Right lobe of liver (tissue), 6 donors: Measurements from ENCODE around the gene ANKRD33. TPM values are rescaled to one million over a fixed set of nuclear protein-coding genes. Genes with fewer than 3 reads are reported as not detected.

Source experiments
- ATAC-seq, 4 donors: fragments of 200-7000 bp; cut with Tn5 transposase; one replicate each; pipeline ENCODE4 v1.9.1; 2020; ENCODE audit warnings: mild to moderate bottlenecking in 4 of 4, moderate library complexity in 4 of 4
- DNase-seq, 3 donors: peaks; one replicate each; pipeline ENCODE4 v3.0.0-alpha.2; 2020
- H3K27ac ChIP-seq, 3 donors: fragments of 200-600 bp; one replicate each; pipeline ENCODE4 v1.8.0; 2022
- H3K27me3 ChIP-seq, 2 donors: fragments of 200-600 bp; one replicate each; pipeline ENCODE4 v1.8.0; 2022
- H3K36me3 ChIP-seq, 4 donors: fragments of 200-600 bp; sonication (generic) in 1 of 4; one replicate each; pipeline versions ENCODE4 v1.5.1 to v1.8.0; 2017 to 2022; ENCODE audit warnings: control low read depth in 1 of 4
- H3K4me1 ChIP-seq, 4 donors: fragments of 200-600 bp; sonication (generic) in 1 of 4; one replicate each; pipeline versions ENCODE4 v1.5.1 to v1.8.0; 2017 to 2022; ENCODE audit warnings: control low read depth in 1 of 4
- H3K4me3 ChIP-seq, 3 donors: fragments of 200-600 bp; one replicate each; pipeline ENCODE4 v1.8.0; 2022
- H3K9me3 ChIP-seq, 4 donors: fragments of 200-600 bp; sonication (generic) in 1 of 4; one replicate each; pipeline versions ENCODE4 v1.5.1 to v1.8.0; 2017 to 2022; ENCODE audit warnings: control low read depth in 1 of 4
- POLR2A ChIP-seq: fragments of 450-650 bp; IDR thresholded peaks from one replicate; pipeline ENCODE4 v1.6.1; 2017; ENCODE audit warnings: antibody characterized with exemption, mild to moderate bottlenecking
- WGBS: methylation state at CpG from one replicate; pipeline ENCODE4 v1.1.6; 2018; ENCODE audit warnings: low coverage, low lambda C conversion rate; ENCODE audit not compliant: insufficient coverage; ENCODE audit errors: missing lambda C conversion rate; 5-methylcytosine and 5-hydroxymethylcytosine counted together
- intact Hi-C, 2 donors: fragments of 100-400 bp; cut with DNase I; formaldehyde crosslinking; loops; one replicate each; pipeline versions ENCODE4 v1.11.2 to v1.14.1; 2022
- total RNA-seq, 6 experiments: library from RNA; depleted of rRNA in 2 of 6; stranded (reverse); fragments of >200 nt in 2 of 6; fragmentation: NEBNext Ultra II Directional in 3 of 6; extraction: Animal tissue kit (Norgen Biotek cat#: 25700) in 3 of 6; gene quantifications; one replicate each; pipeline versions ENCODE4 v1.1.0 to v1.2.4, GENCODE V29; 2016 to 2023
- TF ChIP-seq, protein P1 (sequence below), 4 donors: fragments of 200-600 bp in 3 of 4; fragments of 450-650 bp in 1 of 4; IDR thresholded peaks; one replicate each; pipeline versions ENCODE4 v1.5.1 to v1.8.0; 2016 to 2022; ENCODE audit warnings: antibody characterized with exemption in 4 of 4, mild to moderate bottlenecking in 2 of 4
- donor health status: DM: no; HTN: yes; CAD: no.
- donor health status: DM: no; HTN: no; CAD: no.
- donor health status: DM: no; HTN: no; CAD: no.
- donor health status: DM: no; HTN: yes; CAD: no.
- donor health status: DM: no; HTN: yes; CAD: no.

The ANKRD33 gene
- total RNA-seq, 6 experiments from 2014 or later: 1.1 to 10.5 (median 2.1) TPM; not detected in 3

DNA sequence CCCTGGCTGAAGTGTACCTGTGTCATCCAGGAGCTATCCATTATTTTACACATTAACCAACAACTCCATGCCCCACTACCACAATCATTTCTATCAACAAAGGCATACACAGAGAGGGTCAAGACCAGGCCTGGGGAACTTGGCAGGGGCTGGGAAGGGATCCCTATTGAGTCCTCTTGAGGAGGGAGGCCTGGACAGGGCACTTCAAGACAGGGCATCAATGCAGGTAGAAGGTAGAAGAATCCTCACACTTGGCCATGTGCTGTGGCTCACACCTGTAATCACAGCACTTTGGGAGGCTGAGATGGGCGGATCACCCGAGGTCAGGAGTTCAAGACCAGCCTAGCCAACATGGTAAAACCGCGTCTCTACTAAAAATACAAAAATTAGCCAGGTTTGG, 13.4 kb upstream of the ANKRD33 start:
- Histone ChIP-seq H3K9me3 (no peaks in the 10 kb centered on the region), H3K4me3 (no peak overlapping the region), H3K4me1 (no peaks in the 10 kb centered on the region), H3K27me3 (no peaks in the 10 kb centered on the region), H3K27ac (no peak overlapping the region), H3K36me3 (no peaks in the 10 kb centered on the region)
- intact Hi-C loops: loop anchor here in 1 of 2 donors (10.0 kb wide), 1 partner anchor 50 kb away; no protein-coding TSS in a partner anchor
- WGBS: 100% methylated on average over 2 of the region's 4 CpGs
- TF ChIP-seq POLR2A: no peak
- TF ChIP-seq, protein P1, sequence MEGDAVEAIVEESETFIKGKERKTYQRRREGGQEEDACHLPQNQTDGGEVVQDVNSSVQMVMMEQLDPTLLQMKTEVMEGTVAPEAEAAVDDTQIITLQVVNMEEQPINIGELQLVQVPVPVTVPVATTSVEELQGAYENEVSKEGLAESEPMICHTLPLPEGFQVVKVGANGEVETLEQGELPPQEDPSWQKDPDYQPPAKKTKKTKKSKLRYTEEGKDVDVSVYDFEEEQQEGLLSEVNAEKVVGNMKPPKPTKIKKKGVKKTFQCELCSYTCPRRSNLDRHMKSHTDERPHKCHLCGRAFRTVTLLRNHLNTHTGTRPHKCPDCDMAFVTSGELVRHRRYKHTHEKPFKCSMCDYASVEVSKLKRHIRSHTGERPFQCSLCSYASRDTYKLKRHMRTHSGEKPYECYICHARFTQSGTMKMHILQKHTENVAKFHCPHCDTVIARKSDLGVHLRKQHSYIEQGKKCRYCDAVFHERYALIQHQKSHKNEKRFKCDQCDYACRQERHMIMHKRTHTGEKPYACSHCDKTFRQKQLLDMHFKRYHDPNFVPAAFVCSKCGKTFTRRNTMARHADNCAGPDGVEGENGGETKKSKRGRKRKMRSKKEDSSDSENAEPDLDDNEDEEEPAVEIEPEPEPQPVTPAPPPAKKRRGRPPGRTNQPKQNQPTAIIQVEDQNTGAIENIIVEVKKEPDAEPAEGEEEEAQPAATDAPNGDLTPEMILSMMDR (IDR thresholded peaks at IDR 0.05): no peak
- ATAC-seq: no peak
- DNase-seq: peak in 1 of 3 donors; percentile 10

DNA sequence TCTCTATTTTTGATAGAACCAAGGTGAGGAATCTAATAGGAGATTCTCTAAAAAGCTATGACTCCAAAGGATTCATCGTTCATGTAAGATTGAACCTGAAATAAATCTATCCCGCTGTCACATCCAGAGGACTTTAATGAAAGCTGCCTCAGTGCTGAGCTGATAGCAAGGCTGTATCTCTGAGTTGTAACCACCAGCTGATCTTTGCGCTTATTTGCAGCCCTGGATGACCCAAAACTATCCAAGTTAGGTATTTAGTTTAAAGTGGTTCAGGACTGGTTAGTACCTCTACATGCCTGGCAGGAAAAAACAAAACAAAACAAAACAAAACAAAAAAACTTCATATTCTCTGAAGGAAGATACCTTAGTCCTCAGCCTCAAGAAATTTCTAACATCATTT, 8.8 kb upstream of the ANKRD33 start:
- Histone ChIP-seq H3K4me1 (no peaks in the 10 kb centered on the region), H3K36me3 (no peaks in the 10 kb centered on the region), H3K27ac (no peak overlapping the region), H3K27me3 (no peaks in the 10 kb centered on the region), H3K9me3 (no peaks in the 10 kb centered on the region), H3K4me3 (no peak overlapping the region)
- 81% methylated on average over 3 of the region's 3 CpGs for WGBS
- intact Hi-C loops: loop anchor here in 1 of 2 donors (10.0 kb wide), 1 partner anchor 54 kb away; no protein-coding TSS in a partner anchor
- no peak for ATAC-seq
- no peak for DNase-seq
- TF ChIP-seq POLR2A: no peak
- TF ChIP-seq, protein P1 (IDR thresholded peaks at IDR 0.05): no peak

DNA sequence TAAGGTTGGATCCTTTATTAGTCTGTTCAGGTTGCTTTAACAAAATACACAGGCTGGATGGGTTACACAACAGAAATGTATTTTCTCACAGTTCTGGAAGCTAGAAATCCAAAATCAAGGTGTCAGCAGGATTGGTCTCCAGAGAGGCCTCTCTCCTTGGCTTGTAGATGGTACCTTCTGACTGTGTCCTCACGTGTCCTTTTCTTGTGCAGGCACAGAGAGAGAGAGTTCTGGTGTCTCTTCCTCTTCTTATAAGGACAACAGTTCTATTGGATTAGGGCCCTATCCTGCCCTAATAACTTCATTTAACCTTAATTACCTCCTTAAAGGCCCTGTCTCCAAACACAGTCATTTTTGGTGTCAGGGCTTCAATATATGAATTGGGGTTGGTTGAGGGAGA, 4.6 kb upstream of the ANKRD33 start:
- TF ChIP-seq, protein P1 (IDR thresholded peaks at IDR 0.05): no peak
- no peak for TF ChIP-seq POLR2A
- H3K4me1 ChIP-seq: peaks cover 0 to 3% (median 0%) of the 10 kb centered on the region in 4 donors
- no peak overlapping the region for H3K27ac ChIP-seq
- H3K4me3 ChIP-seq: no peak overlapping the region
- H3K36me3 ChIP-seq: no peaks in the 10 kb centered on the region
- 43% methylated on average over 1 of the region's 1 CpG for WGBS
- no peaks in the 10 kb centered on the region for H3K9me3 ChIP-seq
- no peaks in the 10 kb centered on the region for H3K27me3 ChIP-seq
- intact Hi-C loops: no loop called here
- ATAC-seq: no peak
- no peak for DNase-seq

DNA sequence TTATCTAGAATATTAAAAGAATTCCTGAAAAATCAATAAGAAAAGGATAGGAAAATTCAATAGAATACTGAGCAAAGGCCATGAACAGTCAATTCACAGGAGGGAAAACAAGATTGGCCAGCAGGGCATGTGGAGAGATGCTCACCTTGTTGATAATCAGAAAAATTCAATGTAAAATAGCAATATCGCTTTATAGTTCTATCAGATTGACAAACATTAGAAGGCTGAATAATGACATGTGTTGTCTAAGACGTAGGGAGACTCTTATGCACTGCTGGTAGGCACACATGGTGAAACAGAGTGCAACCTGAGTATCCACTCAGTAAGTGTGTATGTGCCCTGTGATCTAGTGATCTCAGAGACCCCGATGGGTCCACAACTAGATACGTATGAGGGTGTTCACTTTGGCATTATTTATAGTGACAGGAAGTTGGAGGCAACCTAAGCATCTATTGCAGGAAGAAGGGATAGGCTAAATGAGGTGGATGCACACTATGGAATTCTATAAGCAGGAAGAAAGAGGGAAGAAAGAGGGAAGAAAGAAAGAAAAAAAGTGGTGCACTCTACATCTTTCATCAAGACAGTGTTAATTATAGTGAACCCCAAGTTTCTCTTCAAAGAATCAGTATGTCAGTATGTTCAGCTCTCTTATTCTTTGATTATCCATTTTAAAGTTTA, 3.8 kb upstream of the ANKRD33 start:
- TF ChIP-seq, protein P1 (IDR thresholded peaks at IDR 0.05): no peak
- TF ChIP-seq POLR2A: no peak
- Histone ChIP-seq H3K4me1 (peaks cover 0 to 3% (median 0%) of the 10 kb centered on the region in 4 donors), H3K27ac (peak overlapping the region in 1 of 3 donors; percentile 62), H3K27me3 (no peaks in the 10 kb centered on the region), H3K36me3 (no peaks in the 10 kb centered on the region), H3K9me3 (no peaks in the 10 kb centered on the region), H3K4me3 (no peak overlapping the region)
- intact Hi-C loops: no loop called here
- DNase-seq (no peak), ATAC-seq (peak in 1 of 4 donors; percentile 0)
- WGBS: 71% methylated on average over 4 of the region's 4 CpGs
